ENCODE data around the gene NCAM1. TPM values are rescaled to one million over a fixed set of nuclear protein-coding genes. Genes with fewer than 3 reads are reported as not detected.

NCAM1 gene
- total and polyA plus RNA-seq, 2 experiments from 2014 or later: 0.76 to 1.6 TPM

DNA sequence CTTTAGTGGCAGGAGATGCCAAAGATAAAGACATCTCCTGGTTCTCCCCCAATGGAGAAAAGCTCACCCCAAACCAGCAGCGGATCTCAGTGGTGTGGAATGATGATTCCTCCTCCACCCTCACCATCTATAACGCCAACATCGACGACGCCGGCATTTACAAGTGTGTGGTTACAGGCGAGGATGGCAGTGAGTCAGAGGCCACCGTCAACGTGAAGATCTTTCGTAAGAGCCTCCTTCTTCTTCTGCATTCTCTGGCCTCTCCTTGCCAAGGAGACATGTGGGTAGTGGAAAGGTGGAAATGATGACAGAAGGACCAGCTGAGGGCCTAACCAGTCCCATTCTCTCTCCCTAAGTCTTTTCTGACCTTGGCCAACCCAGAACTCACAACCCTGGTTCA is 243.1 kb downstream of the NCAM1 start:
- no peak overlapping the region for H3K27ac ChIP-seq (ENCODE audit: low read depth)
- no peaks in the 10 kb centered on the region for H3K9me3 Mint-ChIP-seq
- H3K4me3 Mint-ChIP-seq: no peak overlapping the region
- DNase-seq (ENCODE audit: low spot score) (no peak), ATAC-seq (no peak)
- H2AFZ ChIP-seq: no peak overlapping the region
- no peaks in the 10 kb centered on the region for H4K20me1 ChIP-seq (replicated peaks; ENCODE audit: insufficient read depth)
- no peak overlapping the region for H3K4me3 ChIP-seq
- H3K4me1 Mint-ChIP-seq: no peaks in the 10 kb centered on the region; the same call in 2 of the 3 replicates
- peaks cover 7% of the 10 kb centered on the region; the same call in 2 of the 3 replicates for H3K36me3 Mint-ChIP-seq (ENCODE audit: low read depth)
- no peaks in the 10 kb centered on the region for H3K36me3 ChIP-seq (ENCODE audit: insufficient read depth)
- H3K4me2 ChIP-seq: no peak overlapping the region
- H3K27me3 Mint-ChIP-seq (ENCODE audit: insufficient read depth, low read depth, poor library complexity): peaks cover 3% of the 10 kb centered on the region
- 0 out of 2 replicates have a peak, but pooled peaks cover 4% of the 10 kb centered on the region for H3K9me2 ChIP-seq (ENCODE audit: insufficient read depth)
- H3K4me1 ChIP-seq (ENCODE audit: insufficient read depth): no peaks in the 10 kb centered on the region
- no peaks in the 10 kb centered on the region for H3K79me2 ChIP-seq (replicated peaks; ENCODE audit: insufficient read depth)
- H3K27me3 ChIP-seq (ENCODE audit: insufficient read depth): no peaks in the 10 kb centered on the region
- no peak overlapping the region for H3K27ac Mint-ChIP-seq
- no peak for TF ChIP-seq JUNB (IDR thresholded peaks at IDR 0.05; ENCODE audit: unreplicated experiment)
- H3F3A ChIP-seq (replicated peaks; ENCODE audit: low read depth): no peaks in the 10 kb centered on the region

DNA sequence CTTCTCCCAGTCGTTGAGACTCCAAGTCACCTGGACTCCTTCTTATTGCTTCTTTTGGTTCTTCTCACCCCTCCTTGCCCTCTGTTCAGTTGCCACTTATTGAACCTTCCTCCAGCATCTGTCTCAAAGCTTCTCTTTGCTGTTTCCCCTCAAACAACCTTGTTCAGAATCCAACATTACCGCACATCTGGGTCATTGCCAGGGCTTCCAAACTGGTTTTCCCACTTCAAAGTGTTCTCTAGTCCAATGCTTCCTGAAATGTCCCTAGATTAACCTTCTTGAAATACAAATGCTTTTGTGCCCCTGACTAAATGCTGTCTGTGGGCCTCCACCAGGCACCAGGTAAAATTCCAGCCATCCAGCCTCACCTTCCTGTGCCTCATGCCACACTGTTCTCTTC is 252.3 kb downstream of the NCAM1 start:
- ATAC-seq: no peak
- Histone ChIP-seq H3K9me2 (ENCODE audit: insufficient read depth) (0 out of 2 replicates have a peak, but pooled peaks cover 4% of the 10 kb centered on the region), H3K4me1 (ENCODE audit: insufficient read depth) (no peaks in the 10 kb centered on the region), H3K27me3 (ENCODE audit: insufficient read depth) (no peaks in the 10 kb centered on the region), H3K79me2 (replicated peaks; ENCODE audit: insufficient read depth) (no peaks in the 10 kb centered on the region), H3K4me2 (no peak overlapping the region), H3K27ac (ENCODE audit: low read depth) (no peak overlapping the region), H2AFZ (no peak overlapping the region), H3K4me3 (no peak overlapping the region), H3K36me3 (ENCODE audit: insufficient read depth) (peaks cover 3% of the 10 kb centered on the region; the same call in 1 of the 2 replicates), H4K20me1 (replicated peaks; ENCODE audit: insufficient read depth) (no peaks in the 10 kb centered on the region), H3F3A (replicated peaks; ENCODE audit: low read depth) (no peaks in the 10 kb centered on the region)
- Mint-ChIP-seq H3K9me3 (peaks cover 10% of the 10 kb centered on the region; the same call in 1 of the 3 replicates), H3K4me1 (no peaks in the 10 kb centered on the region), H3K27me3 (ENCODE audit: insufficient read depth, low read depth, poor library complexity) (no peaks in the 10 kb centered on the region), H3K4me3 (no peak overlapping the region), H3K27ac (no peak overlapping the region), H3K36me3 (ENCODE audit: low read depth) (peaks cover 5% of the 10 kb centered on the region; the same call in 1 of the 3 replicates)
- no peak for DNase-seq (ENCODE audit: low spot score)
- no peak for TF ChIP-seq JUNB (IDR thresholded peaks at IDR 0.05; ENCODE audit: unreplicated experiment)
- TF ChIP-seq ZNF114 (CRISPR knock-in tag; IDR thresholded peaks at IDR 0.05): no peak
- no peak for TF ChIP-seq STAT1 (IDR thresholded peaks at IDR 0.05; ENCODE audit: unreplicated experiment)
- no peak for TF ChIP-seq ZNF331 (CRISPR knock-in tag; IDR thresholded peaks at IDR 0.05; ENCODE audit: low read depth)
- TF ChIP-seq POLR2AphosphoS5 (IDR thresholded peaks at IDR 0.05; ENCODE audit: low read depth): no peak
- TF ChIP-seq, protein P1, sequence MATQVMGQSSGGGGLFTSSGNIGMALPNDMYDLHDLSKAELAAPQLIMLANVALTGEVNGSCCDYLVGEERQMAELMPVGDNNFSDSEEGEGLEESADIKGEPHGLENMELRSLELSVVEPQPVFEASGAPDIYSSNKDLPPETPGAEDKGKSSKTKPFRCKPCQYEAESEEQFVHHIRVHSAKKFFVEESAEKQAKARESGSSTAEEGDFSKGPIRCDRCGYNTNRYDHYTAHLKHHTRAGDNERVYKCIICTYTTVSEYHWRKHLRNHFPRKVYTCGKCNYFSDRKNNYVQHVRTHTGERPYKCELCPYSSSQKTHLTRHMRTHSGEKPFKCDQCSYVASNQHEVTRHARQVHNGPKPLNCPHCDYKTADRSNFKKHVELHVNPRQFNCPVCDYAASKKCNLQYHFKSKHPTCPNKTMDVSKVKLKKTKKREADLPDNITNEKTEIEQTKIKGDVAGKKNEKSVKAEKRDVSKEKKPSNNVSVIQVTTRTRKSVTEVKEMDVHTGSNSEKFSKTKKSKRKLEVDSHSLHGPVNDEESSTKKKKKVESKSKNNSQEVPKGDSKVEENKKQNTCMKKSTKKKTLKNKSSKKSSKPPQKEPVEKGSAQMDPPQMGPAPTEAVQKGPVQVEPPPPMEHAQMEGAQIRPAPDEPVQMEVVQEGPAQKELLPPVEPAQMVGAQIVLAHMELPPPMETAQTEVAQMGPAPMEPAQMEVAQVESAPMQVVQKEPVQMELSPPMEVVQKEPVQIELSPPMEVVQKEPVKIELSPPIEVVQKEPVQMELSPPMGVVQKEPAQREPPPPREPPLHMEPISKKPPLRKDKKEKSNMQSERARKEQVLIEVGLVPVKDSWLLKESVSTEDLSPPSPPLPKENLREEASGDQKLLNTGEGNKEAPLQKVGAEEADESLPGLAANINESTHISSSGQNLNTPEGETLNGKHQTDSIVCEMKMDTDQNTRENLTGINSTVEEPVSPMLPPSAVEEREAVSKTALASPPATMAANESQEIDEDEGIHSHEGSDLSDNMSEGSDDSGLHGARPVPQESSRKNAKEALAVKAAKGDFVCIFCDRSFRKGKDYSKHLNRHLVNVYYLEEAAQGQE (IDR thresholded peaks at IDR 0.05; ENCODE audit: unreplicated experiment): no peak
- TF ChIP-seq, protein P2, sequence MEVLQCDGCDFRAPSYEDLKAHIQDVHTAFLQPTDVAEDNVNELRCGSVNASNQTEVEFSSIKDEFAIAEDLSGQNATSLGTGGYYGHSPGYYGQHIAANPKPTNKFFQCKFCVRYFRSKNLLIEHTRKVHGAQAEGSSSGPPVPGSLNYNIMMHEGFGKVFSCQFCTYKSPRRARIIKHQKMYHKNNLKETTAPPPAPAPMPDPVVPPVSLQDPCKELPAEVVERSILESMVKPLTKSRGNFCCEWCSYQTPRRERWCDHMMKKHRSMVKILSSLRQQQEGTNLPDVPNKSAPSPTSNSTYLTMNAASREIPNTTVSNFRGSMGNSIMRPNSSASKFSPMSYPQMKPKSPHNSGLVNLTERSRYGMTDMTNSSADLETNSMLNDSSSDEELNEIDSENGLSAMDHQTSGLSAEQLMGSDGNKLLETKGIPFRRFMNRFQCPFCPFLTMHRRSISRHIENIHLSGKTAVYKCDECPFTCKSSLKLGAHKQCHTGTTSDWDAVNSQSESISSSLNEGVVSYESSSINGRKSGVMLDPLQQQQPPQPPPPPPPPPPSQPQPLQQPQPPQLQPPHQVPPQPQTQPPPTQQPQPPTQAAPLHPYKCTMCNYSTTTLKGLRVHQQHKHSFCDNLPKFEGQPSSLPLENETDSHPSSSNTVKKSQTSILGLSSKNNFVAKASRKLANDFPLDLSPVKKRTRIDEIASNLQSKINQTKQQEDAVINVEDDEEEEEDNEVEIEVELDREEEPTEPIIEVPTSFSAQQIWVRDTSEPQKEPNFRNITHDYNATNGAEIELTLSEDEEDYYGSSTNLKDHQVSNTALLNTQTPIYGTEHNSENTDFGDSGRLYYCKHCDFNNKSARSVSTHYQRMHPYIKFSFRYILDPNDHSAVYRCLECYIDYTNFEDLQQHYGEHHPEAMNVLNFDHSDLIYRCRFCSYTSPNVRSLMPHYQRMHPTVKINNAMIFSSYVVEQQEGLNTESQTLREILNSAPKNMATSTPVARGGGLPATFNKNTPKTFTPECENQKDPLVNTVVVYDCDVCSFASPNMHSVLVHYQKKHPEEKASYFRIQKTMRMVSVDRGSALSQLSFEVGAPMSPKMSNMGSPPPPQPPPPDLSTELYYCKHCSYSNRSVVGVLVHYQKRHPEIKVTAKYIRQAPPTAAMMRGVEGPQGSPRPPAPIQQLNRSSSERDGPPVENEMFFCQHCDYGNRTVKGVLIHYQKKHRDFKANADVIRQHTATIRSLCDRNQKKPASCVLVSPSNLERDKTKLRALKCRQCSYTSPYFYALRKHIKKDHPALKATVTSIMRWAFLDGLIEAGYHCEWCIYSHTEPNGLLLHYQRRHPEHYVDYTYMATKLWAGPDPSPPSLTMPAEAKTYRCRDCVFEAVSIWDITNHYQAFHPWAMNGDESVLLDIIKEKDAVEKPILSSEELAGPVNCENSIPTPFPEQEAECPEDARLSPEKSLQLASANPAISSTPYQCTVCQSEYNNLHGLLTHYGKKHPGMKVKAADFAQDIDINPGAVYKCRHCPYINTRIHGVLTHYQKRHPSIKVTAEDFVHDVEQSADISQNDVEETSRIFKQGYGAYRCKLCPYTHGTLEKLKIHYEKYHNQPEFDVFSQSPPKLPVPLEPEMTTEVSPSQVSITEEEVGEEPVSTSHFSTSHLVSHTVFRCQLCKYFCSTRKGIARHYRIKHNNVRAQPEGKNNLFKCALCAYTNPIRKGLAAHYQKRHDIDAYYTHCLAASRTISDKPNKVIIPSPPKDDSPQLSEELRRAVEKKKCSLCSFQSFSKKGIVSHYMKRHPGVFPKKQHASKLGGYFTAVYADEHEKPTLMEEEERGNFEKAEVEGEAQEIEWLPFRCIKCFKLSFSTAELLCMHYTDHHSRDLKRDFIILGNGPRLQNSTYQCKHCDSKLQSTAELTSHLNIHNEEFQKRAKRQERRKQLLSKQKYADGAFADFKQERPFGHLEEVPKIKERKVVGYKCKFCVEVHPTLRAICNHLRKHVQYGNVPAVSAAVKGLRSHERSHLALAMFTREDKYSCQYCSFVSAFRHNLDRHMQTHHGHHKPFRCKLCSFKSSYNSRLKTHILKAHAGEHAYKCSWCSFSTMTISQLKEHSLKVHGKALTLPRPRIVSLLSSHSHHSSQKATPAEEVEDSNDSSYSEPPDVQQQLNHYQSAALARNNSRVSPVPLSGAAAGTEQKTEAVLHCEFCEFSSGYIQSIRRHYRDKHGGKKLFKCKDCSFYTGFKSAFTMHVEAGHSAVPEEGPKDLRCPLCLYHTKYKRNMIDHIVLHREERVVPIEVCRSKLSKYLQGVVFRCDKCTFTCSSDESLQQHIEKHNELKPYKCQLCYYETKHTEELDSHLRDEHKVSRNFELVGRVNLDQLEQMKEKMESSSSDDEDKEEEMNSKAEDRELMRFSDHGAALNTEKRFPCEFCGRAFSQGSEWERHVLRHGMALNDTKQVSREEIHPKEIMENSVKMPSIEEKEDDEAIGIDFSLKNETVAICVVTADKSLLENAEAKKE (CRISPR knock-in tag; IDR thresholded peaks at IDR 0.05): no peak
- no peak for TF ChIP-seq EZH2phosphoT487 (IDR thresholded peaks at IDR 0.05; ENCODE audit: unreplicated experiment)
- TF ChIP-seq, protein P3, sequence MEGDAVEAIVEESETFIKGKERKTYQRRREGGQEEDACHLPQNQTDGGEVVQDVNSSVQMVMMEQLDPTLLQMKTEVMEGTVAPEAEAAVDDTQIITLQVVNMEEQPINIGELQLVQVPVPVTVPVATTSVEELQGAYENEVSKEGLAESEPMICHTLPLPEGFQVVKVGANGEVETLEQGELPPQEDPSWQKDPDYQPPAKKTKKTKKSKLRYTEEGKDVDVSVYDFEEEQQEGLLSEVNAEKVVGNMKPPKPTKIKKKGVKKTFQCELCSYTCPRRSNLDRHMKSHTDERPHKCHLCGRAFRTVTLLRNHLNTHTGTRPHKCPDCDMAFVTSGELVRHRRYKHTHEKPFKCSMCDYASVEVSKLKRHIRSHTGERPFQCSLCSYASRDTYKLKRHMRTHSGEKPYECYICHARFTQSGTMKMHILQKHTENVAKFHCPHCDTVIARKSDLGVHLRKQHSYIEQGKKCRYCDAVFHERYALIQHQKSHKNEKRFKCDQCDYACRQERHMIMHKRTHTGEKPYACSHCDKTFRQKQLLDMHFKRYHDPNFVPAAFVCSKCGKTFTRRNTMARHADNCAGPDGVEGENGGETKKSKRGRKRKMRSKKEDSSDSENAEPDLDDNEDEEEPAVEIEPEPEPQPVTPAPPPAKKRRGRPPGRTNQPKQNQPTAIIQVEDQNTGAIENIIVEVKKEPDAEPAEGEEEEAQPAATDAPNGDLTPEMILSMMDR (conservative IDR thresholded peaks at IDR 0.05; ENCODE audit: low read depth in 2 of 2): no peak
- no peak for TF ChIP-seq NANOG (IDR thresholded peaks at IDR 0.05; ENCODE audit: borderline replicate concordance)
- no peak for TF ChIP-seq CREB1 (CRISPR knock-in tag; IDR thresholded peaks at IDR 0.05; ENCODE audit: low read depth)
